IPS DF 19.7 (cell line): ENCODE measurements around the gene ACSS3.
"Not testable (repeated sequence)": the region's sequence is repeated elsewhere in the genome, so short reads cannot be mapped to it uniquely, and the experiment has no call there.

Source experiments
- DNase-seq: peaks from one replicate; pipeline ENCODE4 v3.0.0-alpha.2; 2013; ENCODE audit warnings: low read depth, low spot score

Gene ACSS3

GRCh38 chr12:81077686-81078441 lies at the start of gene ACSS3:
Gene ACSS3, plus strand, starts transcription at chr12:81078079. Its CDS starts 42 bp downstream, at chr12:81078121.
- peak; percentile 73 for DNase-seq

- DNase-seq: no peak
Measured at GRCh38 chr12:81034926-81035325, 43.0 kb upstream of the ACSS3 start.

GRCh38 chr12:81039231-81039630 lies 38.6 kb upstream of the ACSS3 start:
- no peak for DNase-seq

GRCh38 chr12:81043979-81044740 lies 33.7 kb upstream of the ACSS3 start:
- no peak for DNase-seq

GRCh38 chr12:81064971-81065370 lies 12.9 kb upstream of the ACSS3 start:
- not testable (repeated sequence) for DNase-seq

GRCh38 chr12:81070846-81071245 lies 7.0 kb upstream of the ACSS3 start:
- no peak for DNase-seq

GRCh38 chr12:81075539-81075938 lies 2.3 kb upstream of the ACSS3 start:
- no peak for DNase-seq

GRCh38 chr12:81077329-81077685 lies 572 bp upstream of the ACSS3 start:
- DNase-seq: peak; percentile 87

- DNase-seq: no peak
Measured at GRCh38 chr12:81078469-81079196, 754 bp downstream of the ACSS3 start.

GRCh38 chr12:81079280-81080076 lies 1.6 kb downstream of the ACSS3 start:
- no peak for DNase-seq

GRCh38 chr12:81080431-81080983 lies 2.6 kb downstream of the ACSS3 start:
- no peak for DNase-seq

GRCh38 chr12:81081726-81082125 lies 3.8 kb downstream of the ACSS3 start:
- DNase-seq: no peak

GRCh38 chr12:81083018-81083417 lies 5.1 kb downstream of the ACSS3 start:
- DNase-seq: no peak

- no peak for DNase-seq
Measured at GRCh38 chr12:81083906-81084513, 6.1 kb downstream of the ACSS3 start.

GRCh38 chr12:81084811-81085350 lies 7.0 kb downstream of the ACSS3 start:
- DNase-seq: no peak

GRCh38 chr12:81085832-81086231 lies 8.0 kb downstream of the ACSS3 start:
- no peak for DNase-seq

- no peak for DNase-seq
Measured at GRCh38 chr12:81086342-81086741, 8.5 kb downstream of the ACSS3 start.

GRCh38 chr12:81088221-81088620 lies 10.3 kb downstream of the ACSS3 start:
- no peak for DNase-seq

GRCh38 chr12:81089412-81089811 lies 11.5 kb downstream of the ACSS3 start:
- DNase-seq: no peak

GRCh38 chr12:81092053-81092452 lies 14.2 kb downstream of the ACSS3 start:
- DNase-seq: no peak
